ENCODE results near the gene PCNP.

DNA sequence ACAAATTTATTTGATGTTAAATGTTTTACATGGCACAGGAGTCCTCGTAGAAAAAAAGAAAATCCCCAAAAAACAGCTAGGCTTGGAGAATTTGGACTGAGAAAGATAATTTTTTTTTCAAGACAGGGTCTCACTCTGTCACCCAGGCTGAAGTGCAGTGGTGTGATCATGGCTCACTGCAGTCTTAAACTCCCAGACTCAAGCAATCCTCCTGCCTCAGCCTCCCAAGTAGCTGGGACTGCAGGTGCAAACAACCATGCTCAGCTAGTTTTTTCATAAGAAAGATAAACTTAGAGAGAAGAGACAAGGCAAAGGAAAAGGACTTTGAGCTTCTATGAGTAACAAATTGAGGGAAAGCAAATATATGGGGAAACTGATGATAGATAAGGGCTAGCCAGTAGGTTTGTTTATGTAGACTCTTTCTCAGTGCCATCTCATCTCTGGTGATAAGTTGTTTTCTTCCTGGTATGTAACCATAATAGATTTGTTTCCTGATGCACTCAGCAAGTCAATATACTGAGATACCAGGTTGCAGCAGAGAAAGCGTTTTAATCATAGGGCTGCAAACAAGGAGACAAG lies 25.4 kb upstream of the PCNP start:
- TF ChIP-seq, protein P1, sequence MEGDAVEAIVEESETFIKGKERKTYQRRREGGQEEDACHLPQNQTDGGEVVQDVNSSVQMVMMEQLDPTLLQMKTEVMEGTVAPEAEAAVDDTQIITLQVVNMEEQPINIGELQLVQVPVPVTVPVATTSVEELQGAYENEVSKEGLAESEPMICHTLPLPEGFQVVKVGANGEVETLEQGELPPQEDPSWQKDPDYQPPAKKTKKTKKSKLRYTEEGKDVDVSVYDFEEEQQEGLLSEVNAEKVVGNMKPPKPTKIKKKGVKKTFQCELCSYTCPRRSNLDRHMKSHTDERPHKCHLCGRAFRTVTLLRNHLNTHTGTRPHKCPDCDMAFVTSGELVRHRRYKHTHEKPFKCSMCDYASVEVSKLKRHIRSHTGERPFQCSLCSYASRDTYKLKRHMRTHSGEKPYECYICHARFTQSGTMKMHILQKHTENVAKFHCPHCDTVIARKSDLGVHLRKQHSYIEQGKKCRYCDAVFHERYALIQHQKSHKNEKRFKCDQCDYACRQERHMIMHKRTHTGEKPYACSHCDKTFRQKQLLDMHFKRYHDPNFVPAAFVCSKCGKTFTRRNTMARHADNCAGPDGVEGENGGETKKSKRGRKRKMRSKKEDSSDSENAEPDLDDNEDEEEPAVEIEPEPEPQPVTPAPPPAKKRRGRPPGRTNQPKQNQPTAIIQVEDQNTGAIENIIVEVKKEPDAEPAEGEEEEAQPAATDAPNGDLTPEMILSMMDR (conservative IDR thresholded peaks at IDR 0.05): no peak
- no peak for TF ChIP-seq ZFX (IDR thresholded peaks at IDR 0.05)

Measured in C4-2B (cell line).